ENCODE measurements around the gene CTSS.

The CTSS gene

DNA sequence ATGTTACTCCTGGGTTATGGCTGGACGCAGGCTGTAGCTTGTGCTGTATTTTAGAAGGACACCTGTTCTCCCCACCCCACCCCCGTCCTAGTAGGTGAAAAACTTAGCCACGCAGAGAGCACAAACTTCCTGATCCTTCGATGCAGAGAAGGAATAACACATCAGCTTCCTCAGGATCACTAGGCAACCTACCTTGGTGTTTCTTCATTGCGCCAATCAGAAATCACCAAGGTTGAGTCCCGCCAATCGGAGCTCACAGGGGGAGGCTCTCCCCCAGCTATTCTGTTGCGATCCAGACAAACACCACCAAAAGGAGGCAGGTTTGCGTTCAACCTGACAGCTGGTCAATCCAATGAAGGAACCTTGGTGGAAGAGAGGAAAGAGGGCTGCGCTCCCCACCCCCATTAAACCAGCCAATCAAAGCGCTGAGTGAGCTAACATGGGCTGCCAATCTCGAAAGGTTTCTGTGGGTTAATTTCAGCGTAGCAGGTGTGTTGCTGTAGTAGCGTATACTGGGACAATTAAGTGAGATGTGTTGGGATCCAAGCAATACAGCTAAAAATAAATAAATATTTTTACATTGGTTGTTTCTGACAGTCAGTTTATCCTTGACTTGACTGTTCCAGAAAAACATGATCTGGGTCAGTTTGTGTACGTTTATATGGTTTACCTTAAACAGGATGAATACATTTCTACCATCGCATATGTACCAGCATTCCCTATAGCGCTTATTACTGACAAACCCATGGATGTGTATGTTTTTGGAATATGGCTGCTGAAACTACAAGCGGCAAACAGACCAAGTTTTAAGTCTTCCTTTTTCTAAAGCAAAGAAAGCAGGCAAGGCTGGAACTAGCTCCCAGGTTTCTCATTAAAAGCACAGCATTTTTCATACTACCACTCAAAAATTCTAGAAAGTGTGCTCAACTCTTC lies 68.3 kb downstream of the CTSS start, which contains the start of gene GOLPH3L:
Gene GOLPH3L (minus strand): TSS at position 160 of the 933 bp plus-strand sequence. CDS start 2,316 bp downstream, outside the sequence.
- Mint-ChIP-seq H3K27me3 (no peaks in the 10 kb centered on the region), H3K4me3 (peak within 1 kb of the TSS; percentile 95), H3K36me3 (ENCODE audit: low read depth) (peaks cover 36% of the 10 kb centered on the region), H3K4me1 (ENCODE audit: low read depth) (peaks cover 25% of the 10 kb centered on the region), H3K9me3 (no peaks in the 10 kb centered on the region), H3K27ac (peak within 1 kb of the TSS; percentile 93)
- peak; percentile 85 for DNase-seq

DNA sequence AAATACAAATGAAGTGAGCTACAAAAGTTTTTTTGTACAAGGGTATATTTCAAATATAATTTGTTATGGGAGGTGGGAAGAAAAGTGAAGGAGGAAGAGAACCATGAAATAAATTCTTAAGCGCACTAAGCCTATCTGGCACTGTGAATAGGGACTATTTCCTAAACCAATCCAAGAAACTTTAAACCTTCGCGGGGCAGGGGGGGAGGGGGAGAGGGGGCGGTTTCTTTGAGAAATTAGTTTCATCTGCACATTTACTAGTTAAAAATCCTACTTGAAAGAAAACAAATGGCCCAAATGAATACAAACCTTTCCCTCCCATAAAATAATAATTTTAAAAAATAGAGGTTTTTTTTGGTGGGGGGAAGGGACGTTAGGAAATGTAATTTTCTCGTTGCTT lies 69.0 kb downstream of the CTSS start:
- H3K4me1 Mint-ChIP-seq (ENCODE audit: low read depth) = peaks cover 25% of the 10 kb centered on the region
- no peaks in the 10 kb centered on the region for H3K27me3 Mint-ChIP-seq
- H3K4me3 Mint-ChIP-seq = peak overlapping the region; percentile 95
- H3K9me3 Mint-ChIP-seq = no peaks in the 10 kb centered on the region
- no peak for DNase-seq
- H3K27ac Mint-ChIP-seq = peak overlapping the region; percentile 93
- peaks cover 42% of the 10 kb centered on the region for H3K36me3 Mint-ChIP-seq (ENCODE audit: low read depth)

DNA sequence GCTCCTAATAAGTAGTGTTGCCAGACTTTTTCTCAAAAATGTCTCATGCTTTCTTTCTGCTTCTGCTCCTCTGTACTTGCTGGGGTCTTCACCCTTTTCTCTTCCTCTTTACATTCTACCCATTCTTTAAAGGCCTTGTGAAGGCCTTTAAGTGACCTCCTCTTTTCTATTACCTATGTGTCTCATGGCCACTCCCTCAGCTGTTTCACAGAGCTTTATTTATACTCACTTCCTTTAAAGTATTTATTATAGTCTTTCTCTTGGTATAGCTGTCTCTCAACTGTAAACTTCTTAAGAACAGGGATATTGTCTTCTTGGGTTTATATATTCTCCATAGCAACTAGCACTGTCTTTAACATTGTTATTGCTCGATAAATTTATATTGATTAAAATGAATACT lies 69.4 kb downstream of the CTSS start:
- no peak for DNase-seq
- Mint-ChIP-seq H3K4me1 (ENCODE audit: low read depth) (peaks cover 27% of the 10 kb centered on the region), H3K4me3 (peak overlapping the region; percentile 95), H3K36me3 (ENCODE audit: low read depth) (peaks cover 45% of the 10 kb centered on the region), H3K27ac (peak overlapping the region; percentile 45), H3K27me3 (no peaks in the 10 kb centered on the region), H3K9me3 (no peaks in the 10 kb centered on the region)

DNA sequence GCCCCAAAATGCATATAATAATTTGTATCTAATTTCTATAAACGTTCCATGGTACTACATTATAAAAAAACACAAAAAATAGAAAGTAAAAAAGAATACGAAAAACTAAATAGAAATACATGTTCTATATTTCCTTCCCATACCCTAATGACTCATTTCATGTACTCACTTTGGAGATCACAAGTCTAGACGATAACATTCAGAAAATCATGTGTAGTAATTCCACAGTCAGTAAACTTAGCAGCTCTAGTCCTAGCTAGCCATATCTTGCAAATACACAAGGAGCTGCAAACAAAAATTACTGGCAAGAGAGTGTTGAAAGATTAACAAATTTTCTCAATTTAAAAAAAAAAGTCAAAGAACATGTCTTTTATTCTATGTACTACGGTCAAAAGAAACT lies 70.0 kb downstream of the CTSS start:
- DNase-seq = no peak
- Mint-ChIP-seq H3K9me3 (no peaks in the 10 kb centered on the region), H3K4me3 (peak overlapping the region; percentile 49), H3K36me3 (ENCODE audit: low read depth) (peaks cover 48% of the 10 kb centered on the region), H3K27ac (no peak overlapping the region), H3K4me1 (ENCODE audit: low read depth) (peaks cover 29% of the 10 kb centered on the region), H3K27me3 (no peaks in the 10 kb centered on the region)

DNA sequence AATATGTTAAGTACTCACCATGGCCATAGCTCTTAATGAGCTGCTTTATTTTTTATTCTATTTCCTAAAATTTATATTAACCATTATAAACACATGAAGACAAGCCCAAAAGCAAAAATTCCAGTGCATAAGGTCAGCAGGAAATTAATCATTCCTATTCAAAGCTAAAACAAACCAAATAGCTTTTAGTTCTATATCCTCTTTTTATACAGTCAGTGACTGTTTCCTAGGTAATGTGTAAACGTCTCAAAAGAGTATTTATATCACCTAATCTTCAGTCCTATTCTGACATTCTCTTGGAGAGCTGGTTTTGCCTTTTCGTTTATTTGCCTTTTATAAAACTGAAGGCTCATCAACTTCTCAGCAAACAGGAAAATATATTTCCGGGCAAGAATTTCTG lies 72.9 kb downstream of the CTSS start:
- Mint-ChIP-seq H3K9me3 (no peaks in the 10 kb centered on the region), H3K27ac (no peak overlapping the region), H3K27me3 (no peaks in the 10 kb centered on the region), H3K4me3 (no peak overlapping the region), H3K36me3 (ENCODE audit: low read depth) (peaks cover 66% of the 10 kb centered on the region), H3K4me1 (ENCODE audit: low read depth) (peaks cover 33% of the 10 kb centered on the region)
- no peak for DNase-seq

DNA sequence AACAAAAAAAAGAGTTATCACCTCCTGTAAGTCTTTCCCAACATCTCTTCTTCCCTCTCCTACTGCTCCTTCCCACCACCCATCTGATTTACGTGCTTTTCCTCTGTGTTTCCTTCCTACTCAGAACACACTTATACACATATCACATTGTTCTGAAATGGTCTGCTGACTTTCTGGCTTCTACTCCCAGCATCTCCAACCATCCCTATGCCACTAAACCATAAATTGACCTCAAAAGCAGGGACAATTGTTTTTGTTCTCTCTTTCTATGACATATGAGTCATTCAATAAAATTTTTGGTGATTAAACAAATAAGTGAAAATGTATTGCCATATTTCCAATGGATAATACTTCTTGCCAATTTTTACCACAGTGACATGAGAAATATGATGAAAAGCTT lies 76.8 kb downstream of the CTSS start:
- Mint-ChIP-seq H3K9me3 (no peaks in the 10 kb centered on the region), H3K36me3 (ENCODE audit: low read depth) (peaks cover 56% of the 10 kb centered on the region), H3K27ac (peak overlapping the region; percentile 0), H3K4me1 (ENCODE audit: low read depth) (peaks cover 23% of the 10 kb centered on the region), H3K27me3 (no peaks in the 10 kb centered on the region), H3K4me3 (no peak overlapping the region)
- no peak for DNase-seq

DNA sequence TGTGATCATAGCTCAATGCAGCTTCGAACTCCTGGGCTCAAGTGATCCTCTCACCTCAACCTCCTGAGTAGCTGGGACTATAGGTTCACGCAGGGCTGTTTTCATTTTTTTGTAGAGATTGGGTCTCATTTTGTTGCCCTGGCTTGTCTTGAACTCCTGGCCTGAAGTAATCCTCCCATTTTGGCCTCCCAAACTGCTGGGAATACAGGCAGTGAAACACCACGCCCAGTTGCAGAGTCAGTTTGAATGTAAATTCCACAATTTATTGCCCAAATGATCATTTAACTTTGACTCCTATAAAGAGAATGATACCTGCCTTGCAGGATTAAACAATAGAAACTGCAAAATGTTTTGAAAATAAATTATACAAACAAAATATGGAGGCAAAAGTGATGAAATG lies 79.3 kb downstream of the CTSS start:
- DNase-seq = no peak
- H3K36me3 Mint-ChIP-seq (ENCODE audit: low read depth) = peaks cover 45% of the 10 kb centered on the region
- H3K4me1 Mint-ChIP-seq (ENCODE audit: low read depth) = peaks cover 23% of the 10 kb centered on the region
- no peaks in the 10 kb centered on the region for H3K27me3 Mint-ChIP-seq
- no peak overlapping the region for H3K27ac Mint-ChIP-seq
- no peak overlapping the region for H3K4me3 Mint-ChIP-seq
- no peaks in the 10 kb centered on the region for H3K9me3 Mint-ChIP-seq

DNA sequence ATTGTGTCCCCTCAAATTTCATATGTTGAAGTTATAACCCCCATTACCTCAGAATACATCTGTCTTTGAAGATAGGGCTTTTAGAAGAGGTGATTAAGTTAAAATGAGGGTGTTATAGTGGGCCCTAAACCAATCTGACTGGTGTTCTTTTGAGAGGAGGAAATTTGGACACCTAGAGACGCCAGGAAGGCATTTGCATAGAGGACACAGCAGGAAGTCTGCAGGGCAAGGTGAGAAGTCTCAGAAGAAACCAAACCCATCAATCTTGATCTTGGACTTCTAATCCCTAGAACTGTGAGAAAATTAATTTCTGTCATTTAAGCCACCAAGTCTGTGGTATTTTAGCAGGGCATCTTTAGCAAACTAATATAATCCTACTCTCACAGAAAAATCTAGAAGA lies 81.7 kb downstream of the CTSS start:
- H3K4me3 Mint-ChIP-seq = no peak overlapping the region
- no peaks in the 10 kb centered on the region for H3K9me3 Mint-ChIP-seq
- no peak for DNase-seq
- H3K36me3 Mint-ChIP-seq (ENCODE audit: low read depth) = peaks cover 46% of the 10 kb centered on the region
- peaks cover 16% of the 10 kb centered on the region for H3K4me1 Mint-ChIP-seq (ENCODE audit: low read depth)
- H3K27me3 Mint-ChIP-seq = no peaks in the 10 kb centered on the region
- peak overlapping the region; percentile 28 for H3K27ac Mint-ChIP-seq
